ENCODE data around the gene NAXE. TPM values are rescaled to one million over a fixed set of nuclear protein-coding genes. Genes with fewer than 3 reads are reported as not detected.

NAXE gene
- total RNA-seq, 1 experiment from 2014 or later: 170 TPM

Other genes starting within 250 kb of the NAXE start
- gene RHBG, start 222.6 kb upstream of the NAXE start, total RNA-seq (2014; rRNA removed; shearing (Covaris generic); ENCODE audit: low replicate concordance): not detected in 2 replicates
- gene MEF2D, start 91.0 kb upstream of the NAXE start, total RNA-seq (2014; rRNA removed; shearing (Covaris generic); ENCODE audit: low replicate concordance): 3.4 and 11.7 TPM in 2 replicates
- 18.7 and 20.7 TPM in 2 replicates for gene IQGAP3, start 19.2 kb upstream of the NAXE start, total RNA-seq (2014; rRNA removed; shearing (Covaris generic); ENCODE audit: low replicate concordance)
- gene TTC24, start 12.1 kb upstream of the NAXE start, total RNA-seq (2014; rRNA removed; shearing (Covaris generic); ENCODE audit: low replicate concordance): not detected in 2 replicates
- gene GPATCH4, start 9.7 kb downstream of the NAXE start, total RNA-seq (2014; rRNA removed; shearing (Covaris generic); ENCODE audit: low replicate concordance): 10.0 and 48.6 TPM in 2 replicates
- not detected in 2 replicates for gene HAPLN2, start 27.6 kb downstream of the NAXE start, total RNA-seq (2014; rRNA removed; shearing (Covaris generic); ENCODE audit: low replicate concordance)
- gene BCAN, start 50.3 kb downstream of the NAXE start, total RNA-seq (2014; rRNA removed; shearing (Covaris generic); ENCODE audit: low replicate concordance): not detected in 2 replicates
- 0.03 TPM in 1 of 2 replicates, not detected in the other for gene NES, start 85.6 kb downstream of the NAXE start, total RNA-seq (2014; rRNA removed; shearing (Covaris generic); ENCODE audit: low replicate concordance)
- gene CRABP2, start 113.8 kb downstream of the NAXE start, total RNA-seq (2014; rRNA removed; shearing (Covaris generic); ENCODE audit: low replicate concordance): 57.8 and 62.8 TPM in 2 replicates
- 10.0 and 20.8 TPM in 2 replicates for gene METTL25B, start 136.7 kb downstream of the NAXE start, total RNA-seq (2014; rRNA removed; shearing (Covaris generic); ENCODE audit: low replicate concordance)
- gene ISG20L2, start 137.0 kb downstream of the NAXE start, total RNA-seq (2014; rRNA removed; shearing (Covaris generic); ENCODE audit: low replicate concordance): 15.6 and 38.7 TPM in 2 replicates
- gene MRPL24, start 149.3 kb downstream of the NAXE start, total RNA-seq (2014; rRNA removed; shearing (Covaris generic); ENCODE audit: low replicate concordance): 189 and 246 TPM in 2 replicates
- gene HDGF, start 159.9 kb downstream of the NAXE start, total RNA-seq (2014; rRNA removed; shearing (Covaris generic); ENCODE audit: low replicate concordance): 565 and 817 TPM in 2 replicates
- 56.9 and 65.6 TPM in 2 replicates for gene PRCC, start 175.8 kb downstream of the NAXE start, total RNA-seq (2014; rRNA removed; shearing (Covaris generic); ENCODE audit: low replicate concordance)
- gene SH2D2A, start 225.1 kb downstream of the NAXE start, total RNA-seq (2014; rRNA removed; shearing (Covaris generic); ENCODE audit: low replicate concordance): not detected in 2 replicates